HL-60 (cell line): ENCODE results near the gene AKAP12.

Experiments
- DNase-seq, 2 experiments: peaks; one replicate each; pipeline ENCODE4 v3.0.0-alpha.2; 2010 to 2020; ENCODE audit warnings: low read depth in 1 of 2, low spot score in 1 of 2
- H3K27ac ChIP-seq: fragments of 250-450 bp; sonication (Bioruptor Pico); replicated peaks from 2 replicates; pipeline ENCODE4 v1.5.1; 2020; ENCODE audit warnings: mild to moderate bottlenecking, moderate library complexity
- H3K27me3 ChIP-seq: fragments of 250-450 bp; sonication (Bioruptor Pico); 2 replicates; pipeline ENCODE4 v1.5.1; 2021; ENCODE audit warnings: mild to moderate bottlenecking, moderate library complexity; ENCODE audit not compliant: insufficient read depth, poor library complexity, severe bottlenecking
- H3K4me3 ChIP-seq: replicated peaks from 2 replicates; pipeline ENCODE4 v1.5.1; 2011; ENCODE audit warnings: mild to moderate bottlenecking, control low read depth, low read length; ENCODE audit not compliant: insufficient read depth
- CTCF ChIP-seq: IDR thresholded peaks from one replicate; pipeline ENCODE4 v1.5.1; 2011; ENCODE audit warnings: low read length, control low read depth, inconsistent platforms; ENCODE audit not compliant: insufficient read depth
- GABPA ChIP-seq: IDR thresholded peaks from 2 replicates; pipeline ENCODE4 v1.6.1; 2012; ENCODE audit warnings: low read depth
- POLR2AphosphoS5 ChIP-seq: IDR thresholded peaks from 2 replicates; pipeline ENCODE4 v1.6.1; 2012; ENCODE audit warnings: low read depth
- REST ChIP-seq: IDR thresholded peaks from 2 replicates; pipeline ENCODE4 v1.6.1; 2012; ENCODE audit warnings: low read depth; ENCODE audit not compliant: insufficient replicate concordance
- SPI1 ChIP-seq: IDR thresholded peaks from 2 replicates; pipeline ENCODE4 v1.6.1; 2012; ENCODE audit warnings: low read depth, mild to moderate bottlenecking, borderline replicate concordance

Gene AKAP12

GRCh38 chr6:151207674-151208073 is 32.1 kb upstream of the AKAP12 start:
- TF ChIP-seq POLR2AphosphoS5 (no peak), GABPA (no peak), SPI1 (no peak), CTCF (no peak), REST (no peak)
- Histone ChIP-seq H3K27me3 (no peaks in the 10 kb centered on the region), H3K27ac (no peak overlapping the region), H3K4me3 (no peak overlapping the region)
- no peak for DNase-seq

- Histone ChIP-seq H3K27ac (no peak overlapping the region), H3K27me3 (no peaks in the 10 kb centered on the region), H3K4me3 (no peak overlapping the region)
- no peak for DNase-seq
- TF ChIP-seq CTCF (no peak), SPI1 (no peak), GABPA (no peak), REST (no peak), POLR2AphosphoS5 (no peak)
These were observed 30.5 kb upstream of the AKAP12 start for GRCh38 chr6:151209071-151209831.

GRCh38 chr6:151211075-151211474 is 28.7 kb upstream of the AKAP12 start:
- Histone ChIP-seq H3K27ac (no peak overlapping the region), H3K4me3 (no peak overlapping the region), H3K27me3 (no peaks in the 10 kb centered on the region)
- TF ChIP-seq SPI1, result no peak
- TF ChIP-seq REST, result no peak
- TF ChIP-seq CTCF, result no peak
- no peak for TF ChIP-seq POLR2AphosphoS5
- TF ChIP-seq GABPA, result no peak
- no peak for DNase-seq
